GM04503 (cell line): ENCODE results near the gene TNFAIP3.
A peak's percentile ranks its signal among the peaks of the same experiment; 100 is the strongest.
"Not testable (repeated sequence)": the region's sequence is repeated elsewhere in the genome, so short reads cannot be mapped to it uniquely, and the experiment has no call there.

Experiments
- DNase-seq: peaks from one replicate; pipeline ENCODE4 v3.0.0-alpha.2; 2012; ENCODE audit warnings: low read depth

Gene TNFAIP3

DNA sequence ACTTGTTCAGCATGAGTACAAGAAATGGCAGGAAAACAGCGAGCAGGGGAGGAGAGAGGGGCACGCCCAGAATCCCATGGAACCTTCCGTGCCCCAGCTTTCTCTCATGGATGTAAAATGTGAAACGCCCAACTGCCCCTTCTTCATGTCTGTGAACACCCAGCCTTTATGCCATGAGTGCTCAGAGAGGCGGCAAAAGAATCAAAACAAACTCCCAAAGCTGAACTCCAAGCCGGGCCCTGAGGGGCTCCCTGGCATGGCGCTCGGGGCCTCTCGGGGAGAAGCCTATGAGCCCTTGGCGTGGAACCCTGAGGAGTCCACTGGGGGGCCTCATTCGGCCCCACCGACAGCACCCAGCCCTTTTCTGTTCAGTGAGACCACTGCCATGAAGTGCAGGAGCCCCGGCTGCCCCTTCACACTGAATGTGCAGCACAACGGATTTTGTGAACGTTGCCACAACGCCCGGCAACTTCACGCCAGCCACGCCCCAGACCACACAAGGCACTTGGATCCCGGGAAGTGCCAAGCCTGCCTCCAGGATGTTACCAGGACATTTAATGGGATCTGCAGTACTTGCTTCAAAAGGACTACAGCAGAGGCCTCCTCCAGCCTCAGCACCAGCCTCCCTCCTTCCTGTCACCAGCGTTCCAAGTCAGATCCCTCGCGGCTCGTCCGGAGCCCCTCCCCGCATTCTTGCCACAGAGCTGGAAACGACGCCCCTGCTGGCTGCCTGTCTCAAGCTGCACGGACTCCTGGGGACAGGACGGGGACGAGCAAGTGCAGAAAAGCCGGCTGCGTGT lies 11.6 kb downstream of the TNFAIP3 start:
- no peak for DNase-seq

DNA sequence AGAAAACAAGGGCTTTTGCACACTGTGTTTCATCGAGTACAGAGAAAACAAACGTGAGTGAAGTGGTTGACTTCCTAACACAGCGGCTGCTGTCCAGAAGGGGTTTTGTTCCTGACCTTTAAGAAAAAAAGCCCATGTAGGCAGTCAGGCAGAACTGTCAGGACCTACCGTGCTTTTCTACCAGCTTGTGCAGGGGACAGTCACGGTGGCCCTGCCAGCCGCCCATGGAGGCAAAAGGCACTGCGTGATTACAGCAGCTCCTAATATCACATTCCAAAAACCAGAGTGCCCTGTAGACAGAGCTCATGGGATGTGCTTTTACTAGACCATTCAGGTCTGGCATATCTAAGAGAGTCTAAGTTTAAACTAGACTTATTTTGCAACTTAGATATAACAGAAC lies 12.2 kb downstream of the TNFAIP3 start:
- no peak for DNase-seq

DNA sequence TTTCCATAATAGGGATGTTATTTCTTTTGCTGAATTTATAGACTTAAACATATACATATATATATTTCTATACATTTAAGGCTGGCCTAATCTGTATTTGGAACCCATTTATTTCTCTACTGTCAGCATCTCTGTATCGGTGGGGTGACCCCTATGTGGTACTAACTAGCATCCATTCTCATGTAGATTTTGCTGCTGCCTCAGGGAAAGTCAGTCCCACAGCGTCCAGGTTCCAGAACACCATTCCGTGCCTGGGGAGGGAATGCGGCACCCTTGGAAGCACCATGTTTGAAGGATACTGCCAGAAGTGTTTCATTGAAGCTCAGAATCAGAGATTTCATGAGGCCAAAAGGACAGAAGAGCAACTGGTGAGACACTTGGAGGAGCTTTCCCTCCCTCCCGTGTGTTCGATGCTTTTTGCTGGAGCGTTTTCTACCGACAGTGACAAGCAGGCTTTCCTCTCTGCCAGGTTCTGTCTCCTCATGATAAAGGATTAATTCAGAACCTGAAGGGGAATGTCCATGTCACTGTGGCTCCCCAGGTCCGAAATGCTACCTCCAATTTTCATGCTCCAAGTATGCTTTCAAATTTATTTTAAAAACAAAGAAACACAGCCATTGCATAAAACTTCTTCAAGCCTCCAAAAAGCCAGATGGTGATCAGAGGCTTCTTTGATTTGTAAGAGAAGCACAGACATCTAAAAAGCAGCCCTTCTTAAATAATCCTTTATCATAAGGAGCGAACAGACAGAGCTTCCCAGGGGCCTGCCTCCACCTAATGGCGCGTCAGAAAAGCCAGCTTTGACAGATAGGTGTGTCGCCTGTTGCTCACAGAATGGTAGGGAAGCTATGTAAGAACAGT lies 13.1 kb downstream of the TNFAIP3 start:
- no peak for DNase-seq

DNA sequence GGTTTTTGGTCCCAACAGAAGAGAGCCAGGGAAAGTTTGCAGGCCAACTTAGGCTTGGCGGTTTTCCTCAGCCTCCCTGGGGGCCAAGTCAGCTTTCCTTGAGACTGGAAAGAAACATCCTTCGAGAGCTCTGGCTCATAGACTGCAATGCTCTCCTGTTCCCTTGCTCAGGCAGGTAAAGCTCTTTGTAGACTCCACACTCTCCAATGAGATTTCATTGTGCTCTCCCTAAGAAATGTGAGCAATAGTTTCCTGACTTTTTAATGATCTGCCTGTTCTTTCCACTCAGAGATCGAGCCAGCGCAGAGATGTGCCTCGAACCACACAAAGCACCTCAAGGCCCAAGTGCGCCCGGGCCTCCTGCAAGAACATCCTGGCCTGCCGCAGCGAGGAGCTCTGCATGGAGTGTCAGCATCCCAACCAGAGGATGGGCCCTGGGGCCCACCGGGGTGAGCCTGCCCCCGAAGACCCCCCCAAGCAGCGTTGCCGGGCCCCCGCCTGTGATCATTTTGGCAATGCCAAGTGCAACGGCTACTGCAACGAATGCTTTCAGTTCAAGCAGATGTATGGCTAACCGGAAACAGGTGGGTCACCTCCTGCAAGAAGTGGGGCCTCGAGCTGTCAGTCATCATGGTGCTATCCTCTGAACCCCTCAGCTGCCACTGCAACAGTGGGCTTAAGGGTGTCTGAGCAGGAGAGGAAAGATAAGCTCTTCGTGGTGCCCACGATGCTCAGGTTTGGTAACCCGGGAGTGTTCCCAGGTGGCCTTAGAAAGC lies 13.9 kb downstream of the TNFAIP3 start:
- DNase-seq: no peak

DNA sequence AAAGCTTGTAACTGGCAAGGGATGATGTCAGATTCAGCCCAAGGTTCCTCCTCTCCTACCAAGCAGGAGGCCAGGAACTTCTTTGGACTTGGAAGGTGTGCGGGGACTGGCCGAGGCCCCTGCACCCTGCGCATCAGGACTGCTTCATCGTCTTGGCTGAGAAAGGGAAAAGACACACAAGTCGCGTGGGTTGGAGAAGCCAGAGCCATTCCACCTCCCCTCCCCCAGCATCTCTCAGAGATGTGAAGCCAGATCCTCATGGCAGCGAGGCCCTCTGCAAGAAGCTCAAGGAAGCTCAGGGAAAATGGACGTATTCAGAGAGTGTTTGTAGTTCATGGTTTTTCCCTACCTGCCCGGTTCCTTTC lies 14.4 kb downstream of the TNFAIP3 start:
- DNase-seq: no peak

DNA sequence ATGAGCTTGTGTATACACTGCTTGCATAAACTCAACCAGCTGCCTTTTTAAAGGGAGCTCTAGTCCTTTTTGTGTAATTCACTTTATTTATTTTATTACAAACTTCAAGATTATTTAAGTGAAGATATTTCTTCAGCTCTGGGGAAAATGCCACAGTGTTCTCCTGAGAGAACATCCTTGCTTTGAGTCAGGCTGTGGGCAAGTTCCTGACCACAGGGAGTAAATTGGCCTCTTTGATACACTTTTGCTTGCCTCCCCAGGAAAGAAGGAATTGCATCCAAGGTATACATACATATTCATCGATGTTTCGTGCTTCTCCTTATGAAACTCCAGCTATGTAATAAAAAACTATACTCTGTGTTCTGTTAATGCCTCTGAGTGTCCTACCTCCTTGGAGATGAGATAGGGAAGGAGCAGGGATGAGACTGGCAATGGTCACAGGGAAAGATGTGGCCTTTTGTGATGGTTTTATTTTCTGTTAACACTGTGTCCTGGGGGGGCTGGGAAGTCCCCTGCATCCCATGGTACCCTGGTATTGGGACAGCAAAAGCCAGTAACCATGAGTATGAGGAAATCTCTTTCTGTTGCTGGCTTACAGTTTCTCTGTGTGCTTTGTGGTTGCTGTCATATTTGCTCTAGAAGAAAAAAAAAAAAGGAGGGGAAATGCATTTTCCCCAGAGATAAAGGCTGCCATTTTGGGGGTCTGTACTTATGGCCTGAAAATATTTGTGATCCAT lies 15.3 kb downstream of the TNFAIP3 start:
- no peak for DNase-seq

DNA sequence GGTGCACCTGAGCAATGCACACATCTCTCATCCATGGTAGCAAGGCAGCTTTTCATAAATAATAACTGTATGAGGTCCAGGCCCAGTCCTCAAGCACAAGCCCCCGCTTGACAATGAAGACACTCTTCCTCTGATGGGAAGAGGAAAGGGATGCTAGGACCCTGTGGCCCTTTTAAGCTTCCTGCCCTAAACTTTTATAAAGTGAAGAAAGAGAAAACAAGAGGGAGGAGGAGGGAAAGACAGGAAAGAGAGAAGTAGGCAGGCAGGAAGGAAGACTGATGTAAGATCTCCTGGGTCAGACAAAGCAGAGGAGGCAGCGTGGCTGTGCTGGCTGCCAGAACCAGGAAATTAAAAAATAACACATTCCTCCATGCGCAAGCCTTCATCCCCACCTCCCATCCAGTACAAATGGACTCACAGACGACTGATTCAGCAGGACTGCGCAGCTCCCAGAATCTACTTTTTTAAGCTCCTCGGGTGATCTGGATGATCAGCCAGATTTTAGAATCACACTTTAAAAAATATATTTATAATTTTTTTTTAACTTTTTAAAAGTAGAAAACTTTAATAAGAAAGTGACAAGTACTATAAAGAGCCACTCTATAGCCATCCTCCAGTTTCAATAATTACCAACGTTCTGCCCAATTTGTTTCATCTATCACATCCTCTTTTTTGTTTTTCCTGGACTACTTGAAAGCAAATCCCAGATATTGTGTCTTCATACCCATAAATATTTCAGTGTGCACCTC lies 16.5 kb downstream of the TNFAIP3 start:
- no peak for DNase-seq

DNA sequence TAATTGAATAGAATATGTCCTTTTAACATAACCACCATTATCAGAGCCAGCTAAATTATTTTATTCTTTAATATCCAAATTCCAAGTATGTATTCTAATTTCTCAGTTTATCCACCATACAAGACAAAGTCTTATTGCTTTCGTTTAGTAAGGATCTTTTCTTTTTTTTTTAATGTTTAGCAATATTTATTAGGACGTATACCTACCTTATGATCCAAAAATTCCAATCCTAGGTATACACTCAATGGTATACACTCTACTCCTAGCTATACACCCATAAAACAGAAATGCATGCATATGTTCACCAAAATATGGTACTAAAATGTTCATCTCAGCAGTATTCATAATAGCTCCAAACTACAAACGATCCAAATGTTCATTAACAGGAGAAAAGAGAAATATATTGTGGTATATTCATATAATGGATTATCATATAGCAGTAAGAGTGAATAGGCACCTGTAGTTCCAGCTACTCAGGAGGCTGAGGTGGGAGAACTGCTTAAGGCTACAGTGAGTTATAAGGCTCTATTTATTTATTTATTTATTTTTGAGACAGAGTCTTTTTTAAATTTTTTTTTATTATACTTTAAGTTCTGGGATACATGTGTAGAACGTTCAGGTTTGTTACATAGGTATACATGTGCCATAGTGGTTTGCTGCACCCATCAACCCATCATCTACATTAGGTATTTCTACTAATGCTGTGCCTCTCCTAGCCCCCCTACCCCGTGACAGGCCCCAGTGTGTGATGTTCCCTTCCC lies 17.3 kb downstream of the TNFAIP3 start:
- no peak for DNase-seq

DNA sequence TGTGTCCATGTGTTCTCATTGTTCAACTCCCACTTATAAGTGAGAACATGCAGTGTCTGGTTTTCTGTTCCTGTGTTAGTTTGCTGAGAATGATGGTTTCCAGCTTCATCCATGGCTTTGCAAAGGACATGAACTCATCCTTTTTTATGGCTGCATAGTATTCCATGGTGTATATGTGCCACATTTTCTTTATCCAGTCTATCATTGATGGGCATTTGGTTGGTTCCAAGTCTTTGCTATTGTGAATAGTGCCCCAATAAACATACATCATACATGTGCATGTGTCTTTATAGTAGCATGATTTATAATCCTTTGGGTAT lies 17.8 kb downstream of the TNFAIP3 start:
- DNase-seq: not testable (repeated sequence)

DNA sequence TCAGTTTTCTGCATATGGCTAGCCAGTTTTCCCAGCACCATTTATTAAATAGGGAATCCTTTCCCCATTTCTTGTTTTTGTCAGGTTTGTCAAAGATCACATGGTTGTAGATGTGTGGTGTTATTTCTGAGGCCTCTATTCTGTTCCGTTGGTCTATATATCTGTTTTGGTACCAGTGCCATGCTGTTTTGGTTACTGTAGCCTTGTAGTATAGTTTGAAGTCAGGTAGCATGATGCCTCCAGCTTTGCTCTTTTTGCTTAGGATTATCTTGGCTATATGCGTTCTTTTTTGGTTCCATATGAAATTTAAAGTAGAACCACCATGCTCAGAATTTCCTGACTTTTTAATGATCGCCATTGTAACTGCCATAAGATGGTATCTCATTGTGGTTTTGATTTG lies 19.2 kb downstream of the TNFAIP3 start:
- not testable (repeated sequence) for DNase-seq

DNA sequence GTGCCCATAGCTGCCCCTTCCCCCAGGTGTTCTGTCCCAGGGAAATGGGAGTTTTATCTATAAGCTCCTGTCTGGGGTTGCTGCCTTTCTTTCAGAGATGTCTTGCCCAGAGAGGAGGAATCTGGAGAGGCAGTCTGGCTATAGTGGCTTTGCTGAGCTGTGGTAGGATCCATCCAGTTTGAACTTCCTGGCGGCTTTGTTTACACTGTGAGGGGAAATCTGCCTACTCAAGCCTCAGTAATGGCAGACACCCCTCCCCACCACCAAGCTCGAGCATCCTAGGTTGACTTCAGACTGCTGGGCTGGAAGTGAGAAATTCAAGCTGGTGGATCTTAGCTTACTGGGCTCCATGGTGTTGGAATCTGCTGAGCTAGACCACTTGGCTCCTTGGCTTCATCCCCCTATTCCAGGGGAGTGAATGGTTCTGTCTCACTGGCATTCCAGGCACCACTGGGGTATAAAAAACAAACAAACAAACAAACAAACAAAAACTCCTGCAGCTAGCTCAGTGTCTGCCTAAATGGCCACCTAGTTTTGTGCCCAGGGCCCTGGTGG lies 24.0 kb downstream of the TNFAIP3 start:
- no peak for DNase-seq

DNA sequence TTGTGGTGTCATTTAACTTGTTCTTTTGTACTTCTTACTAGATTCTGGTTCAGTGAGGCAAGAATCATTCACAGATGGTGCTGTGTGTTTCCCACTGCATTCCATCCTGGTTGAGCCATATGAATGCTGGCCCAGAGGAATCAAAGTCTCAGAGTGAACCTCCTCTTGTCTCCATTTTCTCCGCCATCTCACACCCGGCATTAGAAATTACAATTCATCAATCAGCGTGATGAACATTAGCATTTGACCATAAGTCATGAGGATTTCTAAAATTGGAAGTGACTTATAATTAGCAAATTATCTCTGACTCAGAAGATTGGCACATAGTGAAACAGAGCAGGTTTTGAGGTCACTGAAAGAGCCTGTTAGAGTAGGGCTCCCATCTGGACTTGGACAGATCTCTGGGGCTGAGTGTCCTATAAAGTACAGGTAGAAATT lies 25.2 kb downstream of the TNFAIP3 start:
- peak; percentile 88 for DNase-seq

DNA sequence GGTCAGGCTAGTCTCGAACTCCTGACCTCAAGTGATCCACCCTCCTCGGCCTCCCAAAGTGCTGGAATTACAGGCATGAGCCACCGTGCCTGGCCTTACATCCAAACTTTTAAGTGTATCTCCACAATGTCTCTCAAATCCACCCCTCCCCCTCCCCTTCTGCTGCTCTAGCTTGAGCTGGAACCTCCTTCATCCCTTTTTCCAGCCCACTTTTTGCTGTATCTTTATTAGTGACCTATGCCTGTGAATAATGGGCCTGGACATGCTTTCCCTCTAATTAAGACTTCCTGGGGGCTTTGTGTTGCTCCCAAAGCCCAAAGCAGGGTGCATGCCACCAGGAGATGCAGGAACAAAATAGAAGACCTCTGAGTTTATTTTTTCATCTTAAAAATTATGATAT lies 26.1 kb downstream of the TNFAIP3 start:
- DNase-seq: no peak

DNA sequence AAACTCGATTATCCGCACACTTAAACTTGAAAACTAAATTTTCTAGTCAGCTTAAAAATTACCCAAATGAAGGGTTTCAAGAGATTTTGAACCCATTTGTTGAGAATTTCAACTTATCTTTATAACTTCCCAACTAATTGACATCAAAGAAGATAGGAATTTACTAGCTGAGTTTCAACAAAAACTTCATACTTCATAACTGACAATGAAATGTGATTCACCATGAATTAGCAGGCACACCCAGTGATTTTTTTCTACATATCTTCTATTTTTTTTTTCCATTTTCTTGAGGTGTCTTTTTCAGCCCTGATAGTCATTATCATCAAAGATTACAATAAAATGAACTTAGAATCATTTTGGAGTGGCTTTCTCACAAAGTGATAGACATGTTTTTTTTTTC lies 26.7 kb downstream of the TNFAIP3 start:
- no peak for DNase-seq

DNA sequence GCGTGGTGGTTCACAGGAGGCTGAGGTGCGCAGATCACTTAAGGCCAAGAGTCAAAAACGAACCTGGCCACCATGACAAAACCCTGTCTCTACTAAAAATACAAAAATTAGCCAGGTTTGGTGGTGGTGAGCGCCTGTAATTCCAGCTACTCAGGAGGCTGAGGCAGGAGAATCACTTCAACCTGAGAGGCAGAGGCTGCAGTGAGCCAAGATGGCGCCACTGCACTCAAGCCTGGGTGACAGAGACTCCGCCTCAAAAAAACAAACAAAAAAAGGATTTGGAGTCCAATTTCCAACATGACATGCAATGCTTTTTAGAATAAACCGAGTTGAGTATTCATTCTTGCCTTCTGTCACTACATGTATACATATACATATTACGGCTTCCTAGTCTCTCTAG lies 27.3 kb downstream of the TNFAIP3 start:
- not testable (repeated sequence) for DNase-seq

DNA sequence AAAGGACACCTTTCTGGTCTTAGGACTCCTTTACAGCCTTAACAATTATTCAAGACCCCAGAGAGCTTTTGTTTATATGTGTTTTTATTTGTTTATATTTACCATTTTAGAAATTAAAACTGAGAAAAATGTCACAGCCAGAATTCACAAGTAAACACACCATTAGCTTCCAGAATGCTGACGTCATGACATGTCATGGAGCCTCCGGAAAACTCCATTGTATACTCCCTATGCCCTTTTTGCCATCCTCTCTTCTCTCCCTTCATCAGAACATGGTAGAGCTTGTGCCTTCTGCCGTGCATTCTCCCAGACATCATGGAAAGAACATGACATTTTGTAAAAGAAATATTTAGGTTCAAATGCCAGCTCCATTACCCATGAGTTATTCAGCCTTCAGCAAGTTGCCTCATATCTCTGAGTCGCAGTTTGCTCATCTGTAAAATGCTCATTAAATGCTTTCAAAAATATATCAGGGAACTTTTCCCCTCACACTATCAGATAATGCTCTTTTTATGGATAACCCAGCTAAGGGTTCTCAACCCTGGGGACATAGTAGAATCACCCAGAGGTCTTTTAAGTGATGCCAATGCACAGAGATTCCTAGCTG lies 27.8 kb downstream of the TNFAIP3 start:
- DNase-seq: peak; percentile 38

DNA sequence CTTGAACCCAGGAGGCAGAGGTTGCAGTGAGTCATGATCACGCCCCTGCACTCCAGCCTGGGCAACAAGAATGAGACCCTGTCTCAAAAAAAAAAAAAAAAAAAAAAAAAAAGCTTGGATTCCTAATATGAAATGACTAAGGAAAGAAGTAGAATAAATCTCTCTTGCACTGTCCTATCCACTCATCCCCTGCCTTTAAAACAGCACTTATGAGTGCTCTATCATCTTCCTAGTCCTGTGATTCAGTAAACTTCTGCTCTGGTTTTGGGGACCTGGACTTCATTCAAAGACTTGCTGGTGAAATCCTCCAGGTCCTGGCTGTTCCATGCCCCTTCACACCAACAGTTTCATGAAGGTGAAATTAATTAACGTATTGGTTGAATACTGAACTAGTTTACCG lies 29.6 kb downstream of the TNFAIP3 start:
- no peak for DNase-seq

DNA sequence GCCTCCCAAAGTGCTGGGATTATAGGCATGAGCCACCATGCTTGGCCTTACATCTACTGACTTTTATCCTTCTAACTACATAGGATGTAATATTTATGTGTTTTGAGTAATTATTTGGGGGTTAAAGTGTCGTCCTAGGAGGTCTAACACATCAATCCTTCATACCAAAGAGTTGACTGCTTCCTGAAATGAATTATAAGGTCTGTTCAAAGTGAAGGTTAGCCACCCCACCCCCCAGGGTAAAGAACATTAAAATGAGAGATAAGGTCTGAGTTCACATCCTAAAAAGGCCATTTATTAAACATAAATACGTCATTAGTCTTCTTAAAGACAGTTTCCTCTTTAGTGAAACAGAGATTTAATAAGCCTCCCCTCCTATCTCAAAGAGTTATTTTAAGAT lies 33.8 kb downstream of the TNFAIP3 start:
- no peak for DNase-seq

DNA sequence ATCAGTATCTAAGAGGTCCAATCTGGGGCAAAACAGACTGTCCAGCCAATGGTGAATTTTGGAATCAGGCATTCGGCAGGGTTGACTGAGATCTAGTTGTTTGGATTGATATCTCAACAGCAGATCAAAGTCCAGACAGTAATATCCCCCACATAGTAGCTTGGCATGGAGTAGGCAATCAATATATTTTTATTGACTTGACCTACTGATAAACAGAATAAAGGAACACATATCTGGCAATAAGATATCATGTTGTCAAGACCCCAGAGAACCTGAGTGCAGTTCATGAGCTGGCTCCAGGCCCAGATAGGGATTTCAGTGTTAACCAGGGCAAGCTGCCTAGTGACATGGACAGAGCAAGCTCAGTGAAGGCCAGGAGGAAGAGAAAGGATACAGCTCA lies 34.4 kb downstream of the TNFAIP3 start:
- DNase-seq: no peak

DNA sequence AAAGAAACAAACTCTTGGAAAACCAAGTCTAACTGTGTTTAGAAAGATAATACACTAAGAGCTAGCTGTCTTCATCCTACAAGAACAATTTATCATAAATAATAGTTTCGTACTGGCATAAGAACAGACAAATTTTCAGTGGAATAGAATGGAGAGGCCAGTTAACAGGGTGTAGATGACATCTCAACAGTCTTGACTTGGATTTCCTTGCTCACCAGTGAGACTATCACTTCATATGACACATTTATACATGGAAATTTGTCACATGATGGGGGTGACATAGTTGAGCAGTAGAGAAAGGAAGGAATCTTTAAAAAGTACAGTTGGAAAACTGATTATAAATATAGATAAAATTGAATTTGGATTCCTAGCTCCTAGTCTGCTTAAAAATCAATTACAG lies 35.6 kb downstream of the TNFAIP3 start:
- DNase-seq: no peak
